Measurements from ENCODE around the gene MEPCE.

DNA sequence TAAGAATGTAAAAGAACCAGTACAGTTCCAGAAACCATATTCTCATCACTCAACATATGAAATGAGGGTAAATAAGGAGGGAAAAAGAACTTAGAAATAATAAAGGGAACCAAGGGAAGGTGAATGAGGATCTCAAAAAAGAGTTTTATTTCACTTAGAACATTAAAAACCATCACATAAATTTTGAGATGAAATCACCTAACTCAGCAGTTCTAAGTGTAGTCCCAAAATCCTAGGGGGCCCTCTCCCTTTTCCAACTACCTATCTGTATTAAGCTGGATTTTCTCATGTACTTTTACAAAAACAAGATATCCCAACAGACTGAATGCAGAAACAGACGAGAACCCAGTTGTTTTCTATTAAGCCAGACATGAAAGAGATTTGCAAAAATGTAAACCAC lies 4.3 kb upstream of the MEPCE start:
- TF ChIP-seq CTCF (conservative IDR thresholded peaks at IDR 0.05) (no peak), EZH2 (IDR thresholded peaks at IDR 0.05; ENCODE audit: low read depth) (no peak)
